DOHH2 (cell line): Measurements from ENCODE around the gene PIK3C2B.

Experiments used
- EZH2phosphoT487 ChIP-seq: fragments of 200-600 bp; sonication (generic); IDR thresholded peaks from 2 replicates; pipeline ENCODE4 v1.6.1; 2017; ENCODE audit warnings: borderline replicate concordance, mild to moderate bottlenecking, antibody characterized with exemption, low read length, moderate library complexity, mixed read lengths
- TF ChIP-seq, protein P1 (sequence below): fragments of 200-600 bp; sonication (generic); IDR thresholded peaks from one replicate; pipeline ENCODE4 v1.5.1; 2014; ENCODE audit warnings: antibody characterized with exemption, mild to moderate bottlenecking, low read depth, low read length; ENCODE audit not compliant: poor library complexity, severe bottlenecking

DNA sequence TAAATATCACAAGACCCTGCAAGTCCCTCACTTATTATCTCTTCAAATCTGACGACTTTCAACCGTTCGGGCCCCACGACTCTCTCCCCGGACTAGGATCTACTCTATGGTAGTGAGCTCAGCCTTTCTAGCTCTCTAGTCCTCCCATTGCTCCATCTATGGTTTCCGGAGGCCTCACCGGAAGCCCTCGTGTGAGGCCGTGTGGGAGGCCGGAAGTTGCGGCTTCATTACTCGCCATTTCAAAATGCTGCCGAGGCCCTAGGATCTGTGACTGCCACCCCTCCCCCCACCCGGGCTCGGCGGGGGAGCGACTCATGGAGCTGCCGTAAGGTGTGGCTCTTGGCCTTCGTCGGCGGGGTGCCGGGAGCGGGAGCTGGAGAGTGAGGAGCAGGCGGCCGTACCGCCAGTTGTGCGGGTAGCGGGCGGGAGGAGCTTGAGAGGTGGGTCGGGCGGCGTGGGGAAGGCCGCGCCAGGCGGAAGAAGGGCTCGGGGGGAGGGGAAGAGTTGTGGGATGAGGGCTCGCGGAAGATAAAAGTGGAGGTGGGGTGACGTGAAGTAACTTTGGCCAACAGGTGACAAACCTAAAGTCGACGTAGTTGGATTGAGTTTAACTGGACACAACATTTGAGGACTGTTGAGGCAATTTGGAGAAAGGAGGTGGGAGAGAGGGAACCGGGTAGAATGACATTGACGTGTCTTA lies 21.7 kb upstream of the PIK3C2B start, which contains the start of gene MDM4:
- no peak for TF ChIP-seq EZH2phosphoT487
- TF ChIP-seq, protein P1, sequence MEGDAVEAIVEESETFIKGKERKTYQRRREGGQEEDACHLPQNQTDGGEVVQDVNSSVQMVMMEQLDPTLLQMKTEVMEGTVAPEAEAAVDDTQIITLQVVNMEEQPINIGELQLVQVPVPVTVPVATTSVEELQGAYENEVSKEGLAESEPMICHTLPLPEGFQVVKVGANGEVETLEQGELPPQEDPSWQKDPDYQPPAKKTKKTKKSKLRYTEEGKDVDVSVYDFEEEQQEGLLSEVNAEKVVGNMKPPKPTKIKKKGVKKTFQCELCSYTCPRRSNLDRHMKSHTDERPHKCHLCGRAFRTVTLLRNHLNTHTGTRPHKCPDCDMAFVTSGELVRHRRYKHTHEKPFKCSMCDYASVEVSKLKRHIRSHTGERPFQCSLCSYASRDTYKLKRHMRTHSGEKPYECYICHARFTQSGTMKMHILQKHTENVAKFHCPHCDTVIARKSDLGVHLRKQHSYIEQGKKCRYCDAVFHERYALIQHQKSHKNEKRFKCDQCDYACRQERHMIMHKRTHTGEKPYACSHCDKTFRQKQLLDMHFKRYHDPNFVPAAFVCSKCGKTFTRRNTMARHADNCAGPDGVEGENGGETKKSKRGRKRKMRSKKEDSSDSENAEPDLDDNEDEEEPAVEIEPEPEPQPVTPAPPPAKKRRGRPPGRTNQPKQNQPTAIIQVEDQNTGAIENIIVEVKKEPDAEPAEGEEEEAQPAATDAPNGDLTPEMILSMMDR, result no peak
